ENCODE results near the gene CASK. TPM values are rescaled to one million over a fixed set of nuclear protein-coding genes. Genes with fewer than 3 reads are reported as not detected.

Gene CASK
- total RNA-seq, 2 experiments from 2014 or later = 43.9 to 45.4 TPM

DNA sequence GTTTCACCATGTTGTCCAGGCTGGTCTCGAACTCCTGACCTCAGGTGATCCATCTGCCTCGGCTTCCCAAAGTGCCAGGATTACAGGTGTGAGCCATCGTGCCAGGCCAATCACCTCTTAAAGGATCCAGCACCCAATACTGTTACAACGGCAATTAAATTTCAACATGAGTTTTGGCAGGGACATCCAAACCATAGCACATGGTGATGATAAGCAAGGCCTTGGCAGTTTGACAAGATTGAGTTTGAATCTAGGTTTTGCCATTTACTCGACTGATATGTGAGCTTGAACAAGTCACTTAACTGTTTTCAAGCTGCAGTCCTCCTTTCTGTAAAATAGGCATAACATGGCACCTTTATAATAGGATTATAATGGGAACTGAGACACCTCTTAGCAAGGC lies 115.3 kb downstream of the CASK start:
- no peak overlapping the region for H3K4me3 Mint-ChIP-seq
- POLR2A ChIA-PET = no interaction called here
- DNase-seq (no peak), ATAC-seq (no peak)
- CTCF ChIA-PET = no interaction called here
- H3K27me3 Mint-ChIP-seq (ENCODE audit: low read depth) = no peaks in the 10 kb centered on the region
- peaks cover 28% of the 10 kb centered on the region for H3K36me3 Mint-ChIP-seq (ENCODE audit: low read depth)
- peaks cover 2% of the 10 kb centered on the region for H3K4me1 Mint-ChIP-seq (ENCODE audit: low read depth)
- H3K27ac Mint-ChIP-seq = no peak overlapping the region
- no peaks in the 10 kb centered on the region for H3K9me3 Mint-ChIP-seq (ENCODE audit: insufficient read depth)

DNA sequence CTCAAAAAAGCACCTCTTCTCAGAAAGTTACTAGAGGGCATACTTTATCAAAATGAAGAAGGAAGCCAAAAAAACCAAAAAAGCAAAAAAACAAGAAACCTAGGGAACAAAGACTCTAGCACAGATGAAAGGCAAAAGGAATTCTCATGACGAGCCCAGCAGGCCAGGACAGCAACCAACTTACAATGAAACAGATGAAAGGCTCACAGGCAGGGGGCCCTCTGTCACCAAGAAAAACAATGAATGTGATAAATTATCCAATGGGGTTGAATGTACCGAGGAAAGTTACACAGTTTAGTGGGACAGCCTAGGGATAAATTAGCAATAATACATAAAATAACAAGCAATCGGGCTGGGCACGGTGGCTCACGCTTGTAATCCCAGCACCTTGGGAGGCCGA lies 120.4 kb downstream of the CASK start:
- peaks cover 36% of the 10 kb centered on the region for H3K36me3 Mint-ChIP-seq (ENCODE audit: low read depth)
- H3K9me3 Mint-ChIP-seq (ENCODE audit: insufficient read depth) = peaks cover 3% of the 10 kb centered on the region
- ChIA-PET CTCF (interaction anchor here (1.0 kb wide), 1 partner anchor 122 kb away, joined by 3 read pairs; no protein-coding TSS in a partner anchor), POLR2A (no interaction called here)
- DNase-seq = no peak
- H3K4me1 Mint-ChIP-seq (ENCODE audit: low read depth) = peaks cover 10% of the 10 kb centered on the region
- no peak for ATAC-seq
- no peak overlapping the region for H3K27ac Mint-ChIP-seq
- no peaks in the 10 kb centered on the region for H3K27me3 Mint-ChIP-seq (ENCODE audit: low read depth)
- no peak overlapping the region for H3K4me3 Mint-ChIP-seq

DNA sequence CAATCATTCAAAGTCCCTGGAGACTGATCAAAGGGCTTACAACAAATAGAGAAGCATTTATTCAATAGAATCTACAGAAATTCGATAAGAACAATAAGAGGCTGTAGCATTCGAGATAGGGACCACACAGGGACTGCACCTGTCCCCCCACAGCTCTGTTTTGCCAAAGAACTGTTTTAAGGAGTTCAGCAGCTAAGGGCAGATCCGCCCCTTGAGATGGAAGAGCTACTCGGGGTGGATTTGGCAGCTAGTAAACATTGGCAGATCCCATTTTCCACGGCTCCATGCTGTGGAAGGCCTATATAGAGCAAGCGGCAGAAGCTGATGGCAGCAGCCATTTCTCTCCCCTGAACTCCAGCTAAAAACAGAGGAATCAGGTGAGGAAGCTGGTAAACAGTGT lies 123.7 kb downstream of the CASK start:
- ChIA-PET POLR2A (no interaction called here), CTCF (interaction anchor here (1.0 to 1.2 kb wide), 2 partner anchors 120 to 595 kb away, joined by 3 read pairs; no protein-coding TSS in a partner anchor)
- DNase-seq (no peak), ATAC-seq (no peak)
- Mint-ChIP-seq H3K4me1 (ENCODE audit: low read depth) (peaks cover 29% of the 10 kb centered on the region), H3K27me3 (ENCODE audit: low read depth) (no peaks in the 10 kb centered on the region), H3K27ac (no peak overlapping the region), H3K36me3 (ENCODE audit: low read depth) (peaks cover 25% of the 10 kb centered on the region), H3K4me3 (no peak overlapping the region), H3K9me3 (ENCODE audit: insufficient read depth) (peaks cover 3% of the 10 kb centered on the region)

DNA sequence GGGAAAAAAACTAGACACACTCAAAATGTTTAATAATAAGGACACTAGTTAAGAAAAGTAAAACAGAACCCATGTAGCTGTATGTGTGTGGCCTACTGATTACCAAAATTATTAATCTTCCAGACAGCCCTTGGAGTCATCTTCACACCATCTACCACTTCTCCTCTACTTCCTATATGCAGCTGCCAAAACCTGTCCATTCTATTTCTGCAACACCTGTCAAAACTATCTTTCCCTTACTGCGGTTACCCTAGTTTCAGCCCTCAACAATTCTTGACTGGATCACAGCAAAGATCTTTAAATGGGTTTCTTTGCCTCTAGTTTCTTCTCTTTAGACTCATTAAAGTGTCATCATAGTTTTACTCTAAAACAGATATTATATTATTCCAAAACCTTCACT lies 126.8 kb downstream of the CASK start:
- H3K9me3 Mint-ChIP-seq (ENCODE audit: insufficient read depth) = no peaks in the 10 kb centered on the region
- POLR2A ChIA-PET = no interaction called here
- no peak overlapping the region for H3K4me3 Mint-ChIP-seq
- CTCF ChIA-PET = interaction anchor here (0.6 kb wide), 1 partner anchor 15 kb away, joined by 3 read pairs; no protein-coding TSS in a partner anchor
- no peak overlapping the region for H3K27ac Mint-ChIP-seq
- ATAC-seq (no peak), DNase-seq (no peak)
- peaks cover 27% of the 10 kb centered on the region for H3K4me1 Mint-ChIP-seq (ENCODE audit: low read depth)
- no peaks in the 10 kb centered on the region for H3K27me3 Mint-ChIP-seq (ENCODE audit: low read depth)
- peaks cover 10% of the 10 kb centered on the region for H3K36me3 Mint-ChIP-seq (ENCODE audit: low read depth)

DNA sequence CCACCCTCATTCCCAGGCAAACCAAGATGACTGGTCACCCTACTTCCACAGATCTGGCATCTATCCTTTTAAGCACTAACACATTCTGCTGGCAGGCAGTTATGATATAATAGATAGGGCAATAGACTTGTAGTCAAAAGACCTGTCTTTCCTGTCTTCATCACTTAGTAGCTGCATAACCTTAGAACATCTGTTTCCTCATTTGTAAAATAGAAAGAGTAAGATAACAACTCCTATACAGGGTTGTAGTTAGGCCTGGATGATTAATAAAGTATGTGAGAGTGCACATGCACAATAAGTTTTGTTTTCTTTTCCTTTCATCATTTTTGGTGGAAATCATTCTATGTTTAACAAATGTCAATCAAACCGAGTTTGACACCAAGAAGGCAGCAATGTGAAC lies 127.3 kb downstream of the CASK start:
- ATAC-seq (no peak), DNase-seq (no peak)
- POLR2A ChIA-PET = no interaction called here
- H3K27me3 Mint-ChIP-seq (ENCODE audit: low read depth) = no peaks in the 10 kb centered on the region
- peaks cover 7% of the 10 kb centered on the region for H3K36me3 Mint-ChIP-seq (ENCODE audit: low read depth)
- H3K4me3 Mint-ChIP-seq = no peak overlapping the region
- no peak overlapping the region for H3K27ac Mint-ChIP-seq
- CTCF ChIA-PET = interaction anchor here (0.6 kb wide), 1 partner anchor 14 kb away, joined by 3 read pairs; no protein-coding TSS in a partner anchor
- H3K4me1 Mint-ChIP-seq (ENCODE audit: low read depth) = peaks cover 27% of the 10 kb centered on the region
- no peaks in the 10 kb centered on the region for H3K9me3 Mint-ChIP-seq (ENCODE audit: insufficient read depth)

DNA sequence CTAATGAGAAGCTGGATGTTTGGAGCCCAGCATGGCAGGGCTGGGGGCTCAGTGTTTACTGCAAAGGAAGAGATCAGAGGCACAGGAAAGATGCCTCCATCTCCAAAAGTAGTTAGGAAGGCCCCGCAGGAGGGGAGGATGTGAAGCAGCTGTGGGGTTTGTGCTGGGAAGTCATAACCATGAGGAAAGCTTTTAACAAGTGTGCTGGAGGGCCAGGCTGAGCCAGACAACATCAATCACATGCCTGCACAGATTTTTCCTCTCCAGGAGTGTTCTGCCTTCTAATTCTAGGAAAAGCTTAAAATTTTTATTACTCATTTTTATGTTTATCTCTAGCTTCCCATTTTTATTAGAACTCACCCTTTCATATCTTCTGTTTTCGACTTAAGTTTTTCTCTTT lies 134.0 kb downstream of the CASK start:
- ChIA-PET CTCF (interaction anchor here (1.3 to 1.9 kb wide), 2 partner anchors 8 to 9 kb away, joined by 4 to 5 read pairs; no protein-coding TSS in a partner anchor), POLR2A (no interaction called here)
- no peak for ATAC-seq
- H3K4me3 Mint-ChIP-seq = no peak overlapping the region
- no peaks in the 10 kb centered on the region for H3K9me3 Mint-ChIP-seq (ENCODE audit: insufficient read depth)
- H3K27me3 Mint-ChIP-seq (ENCODE audit: low read depth) = no peaks in the 10 kb centered on the region
- H3K27ac Mint-ChIP-seq = no peak overlapping the region
- peaks cover 13% of the 10 kb centered on the region for H3K36me3 Mint-ChIP-seq (ENCODE audit: low read depth)
- peaks cover 9% of the 10 kb centered on the region for H3K4me1 Mint-ChIP-seq (ENCODE audit: low read depth)
- no peak for DNase-seq

DNA sequence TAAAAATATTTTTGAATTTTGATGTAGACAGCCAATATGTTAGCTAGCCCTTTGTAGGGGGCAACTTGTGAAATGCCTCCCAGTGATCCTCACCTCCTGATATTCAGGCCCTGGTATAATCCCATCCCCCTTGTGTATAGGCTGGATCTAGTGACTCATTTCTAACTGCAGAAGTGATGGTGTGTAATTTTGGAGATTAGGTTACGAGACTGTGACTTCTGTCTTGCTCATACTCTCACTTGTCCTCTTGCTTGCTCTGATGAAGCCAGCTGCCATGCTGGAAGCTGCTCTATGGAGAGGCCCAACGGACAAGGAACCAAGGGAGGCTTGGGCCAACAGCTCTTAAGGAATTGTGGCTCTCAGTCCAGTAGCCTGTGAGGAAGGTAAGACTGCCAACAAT lies 137.7 kb downstream of the CASK start:
- Mint-ChIP-seq H3K36me3 (ENCODE audit: low read depth) (peaks cover 21% of the 10 kb centered on the region), H3K27ac (no peak overlapping the region), H3K9me3 (ENCODE audit: insufficient read depth) (no peaks in the 10 kb centered on the region), H3K4me1 (ENCODE audit: low read depth) (peaks cover 20% of the 10 kb centered on the region), H3K4me3 (no peak overlapping the region), H3K27me3 (ENCODE audit: low read depth) (no peaks in the 10 kb centered on the region)
- no peak for DNase-seq
- POLR2A ChIA-PET = no interaction called here
- CTCF ChIA-PET = no interaction called here
- no peak for ATAC-seq

DNA sequence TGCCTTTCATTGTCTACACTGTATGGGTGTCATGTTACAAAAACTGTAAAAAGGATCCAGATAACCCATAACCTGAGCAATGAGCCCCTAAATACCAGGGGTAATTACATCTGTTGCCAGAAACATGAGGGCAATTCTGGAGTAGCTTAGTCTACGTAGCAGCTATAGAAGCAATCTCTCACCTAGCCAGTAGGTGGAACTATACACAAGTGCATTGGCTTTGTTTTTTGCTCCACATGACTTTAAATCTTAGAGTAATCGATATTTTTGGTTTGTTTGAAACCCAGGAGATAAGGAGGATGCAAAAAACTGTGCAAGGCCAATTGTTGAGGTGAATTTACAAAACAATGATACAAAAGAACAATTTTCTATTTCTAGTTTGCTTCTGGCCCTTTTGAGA lies 141.9 kb downstream of the CASK start:
- H3K4me3 Mint-ChIP-seq = no peak overlapping the region
- POLR2A ChIA-PET = no interaction called here
- ATAC-seq = no peak
- no peaks in the 10 kb centered on the region for H3K9me3 Mint-ChIP-seq (ENCODE audit: insufficient read depth)
- DNase-seq = peak; percentile 24
- H3K27ac Mint-ChIP-seq = no peak overlapping the region
- H3K36me3 Mint-ChIP-seq (ENCODE audit: low read depth) = peaks cover 19% of the 10 kb centered on the region
- peaks cover 11% of the 10 kb centered on the region for H3K4me1 Mint-ChIP-seq (ENCODE audit: low read depth)
- no peaks in the 10 kb centered on the region for H3K27me3 Mint-ChIP-seq (ENCODE audit: low read depth)
- CTCF ChIA-PET = interaction anchor here (0.6 to 1.3 kb wide), 11 partner anchors 9 to 1147 kb away, joined by 3 to 5 read pairs (median 3); no protein-coding TSS in a partner anchor

DNA sequence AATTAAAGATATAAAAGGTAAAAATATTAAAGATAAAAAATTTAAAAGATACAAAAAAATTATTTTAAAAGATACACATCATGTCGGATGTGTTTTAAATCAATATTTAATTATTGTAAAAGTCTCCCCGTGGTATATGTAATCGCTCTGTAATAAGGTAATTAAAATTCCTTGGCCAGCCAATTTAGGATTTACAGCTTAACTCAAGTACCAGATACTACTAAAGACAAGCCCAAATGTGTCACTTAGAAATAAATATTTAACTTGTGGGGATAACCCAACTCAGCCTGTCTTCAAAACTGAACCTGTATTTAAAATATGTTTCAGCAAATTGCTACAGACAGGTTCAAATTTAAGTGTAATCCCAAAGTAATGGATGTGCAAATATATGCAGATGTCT lies 143.4 kb downstream of the CASK start:
- DNase-seq (no peak), ATAC-seq (no peak)
- Mint-ChIP-seq H3K27ac (no peak overlapping the region), H3K4me3 (no peak overlapping the region), H3K36me3 (ENCODE audit: low read depth) (peaks cover 16% of the 10 kb centered on the region), H3K9me3 (ENCODE audit: insufficient read depth) (no peaks in the 10 kb centered on the region), H3K27me3 (ENCODE audit: low read depth) (no peaks in the 10 kb centered on the region), H3K4me1 (ENCODE audit: low read depth) (peaks cover 11% of the 10 kb centered on the region)
- POLR2A ChIA-PET = no interaction called here
- CTCF ChIA-PET = no interaction called here

DNA sequence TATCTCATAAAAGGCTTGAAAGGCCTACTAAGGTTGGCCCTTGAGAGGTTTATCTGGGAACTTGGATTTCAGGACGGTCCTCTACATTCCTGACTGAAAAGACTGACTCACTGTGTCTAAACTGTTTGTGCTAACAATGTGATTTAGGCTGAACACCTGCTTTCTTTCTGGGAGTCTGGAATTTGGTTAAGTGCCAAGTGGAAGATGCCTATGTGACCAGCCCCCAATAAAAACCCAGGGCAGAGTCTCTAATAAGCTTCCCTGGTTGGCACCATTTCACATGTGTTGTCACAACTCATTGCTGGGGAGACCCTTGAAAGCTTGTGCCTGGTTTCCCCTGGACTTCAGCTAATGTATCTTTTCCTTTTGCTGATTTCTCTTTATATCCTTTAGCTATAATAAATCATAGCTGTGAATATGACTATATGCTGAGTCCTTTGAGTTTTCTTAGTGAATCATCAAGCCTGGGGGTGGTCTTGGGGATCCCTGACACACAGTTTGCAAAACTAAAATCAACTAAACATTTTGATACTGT lies 144.3 kb downstream of the CASK start:
- ChIA-PET POLR2A (no interaction called here), CTCF (no interaction called here)
- H3K27ac Mint-ChIP-seq = no peak overlapping the region
- H3K36me3 Mint-ChIP-seq (ENCODE audit: low read depth) = peaks cover 14% of the 10 kb centered on the region
- H3K27me3 Mint-ChIP-seq (ENCODE audit: low read depth) = no peaks in the 10 kb centered on the region
- no peak overlapping the region for H3K4me3 Mint-ChIP-seq
- no peak for ATAC-seq
- H3K4me1 Mint-ChIP-seq (ENCODE audit: low read depth) = peaks cover 11% of the 10 kb centered on the region
- H3K9me3 Mint-ChIP-seq (ENCODE audit: insufficient read depth) = no peaks in the 10 kb centered on the region
- DNase-seq = no peak

DNA sequence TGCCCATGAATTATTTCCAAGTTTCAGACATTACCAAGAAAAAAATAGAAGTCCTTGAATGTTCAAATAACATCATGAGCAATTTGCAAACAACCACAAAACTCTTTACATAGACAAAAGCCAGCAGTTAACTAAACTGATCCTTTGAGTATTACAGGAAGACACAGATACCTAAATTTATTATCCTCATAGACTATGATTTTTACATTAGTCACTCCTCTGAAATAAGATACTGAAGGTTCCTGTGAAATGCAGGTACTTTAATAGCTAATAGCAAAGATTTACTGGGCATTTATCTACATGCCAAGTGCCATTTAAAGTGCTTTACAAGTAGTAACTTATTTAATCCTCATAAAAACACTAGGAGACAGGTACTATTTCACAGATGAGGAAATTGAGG lies 161.7 kb downstream of the CASK start:
- Mint-ChIP-seq H3K4me1 (ENCODE audit: low read depth) (peaks cover 6% of the 10 kb centered on the region), H3K4me3 (no peak overlapping the region), H3K27me3 (ENCODE audit: low read depth) (no peaks in the 10 kb centered on the region), H3K9me3 (ENCODE audit: insufficient read depth) (no peaks in the 10 kb centered on the region), H3K36me3 (ENCODE audit: low read depth) (no peaks in the 10 kb centered on the region), H3K27ac (no peak overlapping the region)
- DNase-seq = no peak
- ATAC-seq = no peak
- POLR2A ChIA-PET = no interaction called here
- CTCF ChIA-PET = interaction anchor here (3.5 kb wide), 1 partner anchor 203 kb away, joined by 15 read pairs; no protein-coding TSS in a partner anchor

DNA sequence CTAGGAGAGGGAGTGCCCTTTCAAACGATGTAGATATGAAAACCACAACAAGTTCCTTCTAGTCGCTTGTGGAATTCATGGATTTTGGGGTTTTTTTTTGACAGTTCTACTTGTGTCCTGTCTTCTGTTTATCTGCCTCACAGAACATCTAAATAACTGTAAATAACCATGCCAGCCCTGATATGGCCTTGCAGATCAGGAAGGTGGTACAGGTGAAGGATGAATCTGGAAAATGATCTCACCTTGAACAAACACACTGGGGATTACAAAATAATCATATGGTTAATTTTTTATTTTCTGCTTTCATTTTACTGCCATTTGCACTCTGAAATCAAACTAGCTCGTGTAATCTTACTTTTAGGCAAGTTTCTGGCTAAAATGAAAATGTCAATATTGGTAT lies 162.2 kb downstream of the CASK start:
- Mint-ChIP-seq H3K36me3 (ENCODE audit: low read depth) (no peaks in the 10 kb centered on the region), H3K4me1 (ENCODE audit: low read depth) (peaks cover 6% of the 10 kb centered on the region), H3K27ac (no peak overlapping the region), H3K4me3 (no peak overlapping the region), H3K27me3 (ENCODE audit: low read depth) (no peaks in the 10 kb centered on the region), H3K9me3 (ENCODE audit: insufficient read depth) (no peaks in the 10 kb centered on the region)
- DNase-seq = no peak
- ChIA-PET CTCF (interaction anchor here (3.5 kb wide), 1 partner anchor 203 kb away, joined by 15 read pairs; no protein-coding TSS in a partner anchor), POLR2A (no interaction called here)
- ATAC-seq = no peak

DNA sequence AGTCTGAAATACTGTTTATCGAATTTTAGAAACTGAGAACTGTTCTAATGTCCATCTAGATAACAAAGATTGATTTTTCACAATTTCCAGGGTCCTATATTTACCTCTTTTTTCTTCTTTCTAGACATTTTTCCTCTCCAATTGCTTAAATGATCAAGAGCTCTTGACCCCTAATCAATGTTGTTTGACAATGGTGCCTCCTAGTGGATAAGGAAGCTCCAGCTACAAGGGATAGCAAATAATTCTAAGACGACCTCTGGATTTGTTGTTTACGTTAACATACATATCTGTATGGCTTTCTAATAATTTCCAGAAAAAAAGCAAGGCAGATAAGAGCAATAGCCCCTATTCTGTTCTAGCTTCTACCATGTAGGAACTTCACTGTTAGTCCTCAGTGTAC lies 163.5 kb downstream of the CASK start:
- H3K9me3 Mint-ChIP-seq (ENCODE audit: insufficient read depth) = no peaks in the 10 kb centered on the region
- no peaks in the 10 kb centered on the region for H3K27me3 Mint-ChIP-seq (ENCODE audit: low read depth)
- H3K4me3 Mint-ChIP-seq = no peak overlapping the region
- no peak overlapping the region for H3K27ac Mint-ChIP-seq
- peaks cover 6% of the 10 kb centered on the region for H3K4me1 Mint-ChIP-seq (ENCODE audit: low read depth)
- DNase-seq = peak; percentile 23
- ChIA-PET POLR2A (interaction anchor here (0.9 kb wide), 1 partner anchor 199 kb away, joined by 3 read pairs; no protein-coding TSS in a partner anchor), CTCF (interaction anchor here (0.7 to 3.5 kb wide), 13 partner anchors 9 to 746 kb away, joined by 3 to 15 read pairs (median 4); no protein-coding TSS in a partner anchor)
- H3K36me3 Mint-ChIP-seq (ENCODE audit: low read depth) = no peaks in the 10 kb centered on the region
- no peak for ATAC-seq
